Loucy (cell line): ENCODE measurements around the gene KRTAP10-11.

Source experiments
- CTCF ChIP-seq: fragments of 200-600 bp; sonication (generic); conservative IDR thresholded peaks from 2 replicates; pipeline ENCODE4 v1.5.1; 2014; ENCODE audit warnings: mild to moderate bottlenecking, antibody characterized with exemption, low read length
- EZH2phosphoT487 ChIP-seq: fragments of 200-600 bp; IDR thresholded peaks from 2 replicates; pipeline ENCODE4 v1.6.1; 2018; ENCODE audit warnings: antibody characterized with exemption, mild to moderate bottlenecking, moderate library complexity, borderline replicate concordance

- TF ChIP-seq CTCF: no peak
- no peak for TF ChIP-seq EZH2phosphoT487
Measured at GRCh38 chr21:44647222-44647552, 973 bp downstream of the KRTAP10-11 start.
